Erythroblast (primary cell): ENCODE data around the gene GJA5.

ENCODE experiments used
- DNase-seq, 2 experiments: peaks; one replicate each; lab custom pipeline; 2025; lab: John Stamatoyannopoulos, UW
- GATA1 ChIP-seq: IDR thresholded peaks from 2 replicates; pipeline ENCODE4 v1.6.1; 2011; ENCODE audit warnings: low read depth, mild to moderate bottlenecking, control low read depth, low read length, moderate library complexity
- POLR2A ChIP-seq: IDR thresholded peaks from 2 replicates; pipeline ENCODE4 v1.6.1; 2011; ENCODE audit warnings: mild to moderate bottlenecking, low read length

Gene GJA5

GRCh38 chr1:147754661-147755060 lies 5.7 kb downstream of the GJA5 start:
- DNase-seq, result no peak
- TF ChIP-seq POLR2A (no peak), GATA1 (no peak)

DNA sequence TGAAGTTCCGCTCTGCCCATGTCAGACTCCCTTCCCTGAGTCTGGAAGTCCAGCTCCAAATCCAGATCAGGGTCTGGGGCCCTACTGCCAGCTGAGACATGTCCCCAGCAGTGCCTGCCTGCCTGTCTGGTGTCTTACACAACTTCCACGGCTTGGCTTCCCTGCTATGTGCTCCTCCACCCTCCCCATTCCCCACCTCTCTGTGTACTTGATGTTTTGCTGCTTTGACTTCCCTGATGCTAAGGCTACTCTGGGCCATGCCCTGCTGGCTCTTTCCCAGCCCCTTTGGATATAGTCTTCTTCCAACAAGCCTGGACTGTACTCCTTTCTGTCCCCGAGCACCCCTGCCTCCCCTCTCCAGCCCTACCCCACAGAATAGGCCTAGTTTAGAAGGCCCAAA lies 7.3 kb downstream of the GJA5 start:
- no peak for DNase-seq
- TF ChIP-seq POLR2A (no peak), GATA1 (no peak)

- no peak for TF ChIP-seq GATA1
- no peak for TF ChIP-seq POLR2A
- DNase-seq, result no peak
Observed at GRCh38 chr1:147752511-147752910, 7.9 kb downstream of the GJA5 start.

DNA sequence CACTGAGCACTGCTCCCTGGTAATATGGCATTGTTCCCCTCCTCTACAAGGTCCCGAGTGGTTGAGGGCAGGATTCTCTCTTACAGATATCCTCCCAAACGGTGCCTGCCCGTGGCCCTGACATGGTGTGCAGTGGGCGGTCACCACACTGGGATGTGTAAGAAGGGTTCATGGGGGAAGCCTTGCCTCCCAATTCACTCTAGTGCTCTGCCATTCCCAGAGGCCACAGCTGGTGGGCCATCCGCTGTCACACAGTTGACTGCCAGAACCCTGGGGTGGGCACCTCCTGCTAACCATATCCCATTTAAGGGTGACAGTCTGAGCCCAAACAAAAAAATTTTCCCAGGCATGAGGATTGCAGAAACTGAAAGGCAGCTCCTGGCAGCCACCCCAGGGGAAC lies 9.1 kb downstream of the GJA5 start:
- TF ChIP-seq GATA1 (no peak), POLR2A (no peak)
- no peak for DNase-seq

DNA sequence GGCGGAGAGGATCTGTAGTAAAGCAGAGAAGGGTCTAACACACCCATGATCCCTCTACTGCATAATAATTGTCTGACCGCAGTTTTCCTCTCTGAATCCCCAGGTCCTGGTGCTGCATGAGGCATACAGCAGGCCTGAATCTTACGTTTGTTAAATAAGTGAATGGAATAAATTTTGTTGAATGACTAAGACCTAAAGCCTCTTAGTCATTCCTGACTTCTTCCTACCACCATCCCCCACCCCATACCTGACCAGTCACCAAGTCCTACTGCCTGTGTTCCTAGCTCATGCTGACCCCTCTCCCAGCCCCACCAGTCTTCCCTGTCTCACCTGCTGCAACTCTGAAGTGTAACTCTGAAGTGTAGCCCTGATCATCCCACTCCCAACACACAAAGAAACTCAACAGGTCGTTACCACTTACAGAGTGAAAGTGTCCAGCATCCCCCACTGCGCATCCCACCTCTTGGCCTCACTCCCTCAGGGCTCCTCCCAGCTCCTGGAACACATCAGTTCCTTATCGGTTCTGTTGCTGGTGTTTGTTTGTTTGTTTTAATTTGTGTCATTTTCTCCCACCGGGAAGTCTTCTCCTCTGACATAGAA lies 9.7 kb downstream of the GJA5 start:
- no peak for DNase-seq
- TF ChIP-seq POLR2A, result no peak
- no peak for TF ChIP-seq GATA1

DNA sequence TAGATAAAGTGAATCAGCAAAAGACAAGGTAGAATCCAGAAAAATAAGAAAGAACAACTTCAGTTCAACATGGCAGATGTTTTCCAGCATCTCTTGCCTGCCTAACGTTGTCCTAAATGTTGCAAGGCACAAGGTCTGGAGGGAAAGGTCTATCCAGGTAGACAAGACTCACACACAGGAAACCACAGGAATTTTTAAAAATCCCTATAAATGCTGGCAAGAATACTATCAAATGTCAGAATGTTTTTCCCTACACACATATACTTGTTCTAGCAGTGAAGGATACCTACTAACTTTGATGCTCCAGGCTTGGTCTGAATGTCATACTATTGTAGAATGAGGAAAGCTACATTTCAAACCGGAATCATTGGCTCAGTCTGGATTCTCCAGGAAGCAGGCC lies 10.6 kb downstream of the GJA5 start:
- no peak for DNase-seq
- no peak for TF ChIP-seq GATA1
- no peak for TF ChIP-seq POLR2A

DNA sequence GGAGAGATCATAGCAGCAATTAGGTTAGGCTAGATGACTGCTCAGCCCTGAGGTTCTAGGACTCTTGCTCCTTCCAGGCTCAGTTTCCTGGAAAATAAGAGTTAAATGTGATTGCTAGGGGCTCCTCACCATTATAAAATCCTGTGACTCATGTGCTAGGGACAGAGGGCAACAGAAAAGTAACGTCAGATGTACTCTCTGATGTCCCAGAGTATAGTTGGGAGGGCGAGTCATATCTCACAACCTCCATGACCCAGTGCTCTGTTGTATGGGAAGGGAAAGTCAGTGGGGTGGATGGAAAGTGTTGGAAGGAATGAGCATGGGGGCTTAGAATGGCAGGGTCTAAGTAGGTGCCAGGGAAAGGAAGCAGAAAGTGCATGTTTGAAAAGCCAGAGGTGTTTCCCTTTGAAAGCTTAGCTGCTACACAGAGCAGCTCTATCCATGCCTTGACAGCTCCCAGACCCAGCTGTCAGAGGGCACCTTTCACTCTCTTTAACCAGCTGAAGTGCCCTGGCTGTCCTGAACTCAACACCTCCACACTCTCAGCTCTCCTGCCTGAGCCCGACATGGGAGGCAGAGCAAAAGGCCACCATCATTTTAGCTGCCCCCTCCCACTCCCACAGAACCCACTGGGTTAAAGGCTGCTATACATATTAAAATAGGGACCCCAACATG lies 11.6 kb downstream of the GJA5 start:
- TF ChIP-seq POLR2A, result no peak
- TF ChIP-seq GATA1, result no peak
- no peak for DNase-seq

DNA sequence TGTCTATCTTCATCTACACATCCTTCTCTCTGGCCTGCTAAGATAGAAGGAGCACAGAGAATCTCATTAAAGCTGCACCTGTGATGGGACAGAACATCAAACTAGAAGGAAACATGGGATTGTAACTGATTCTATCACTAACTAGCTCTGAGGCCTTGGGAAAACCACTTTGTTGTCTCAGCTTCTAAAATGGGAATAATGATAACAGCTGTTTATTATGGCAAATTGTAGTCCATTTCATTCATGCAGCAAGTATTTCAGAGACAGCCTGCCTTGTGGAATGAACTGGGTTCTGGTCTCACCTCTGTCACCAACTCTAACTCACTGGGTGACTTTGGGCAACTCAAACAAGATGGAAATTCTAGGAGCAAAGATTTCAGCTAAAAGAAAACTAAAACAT lies 12.4 kb downstream of the GJA5 start:
- TF ChIP-seq POLR2A (no peak), GATA1 (no peak)
- DNase-seq, result no peak

DNA sequence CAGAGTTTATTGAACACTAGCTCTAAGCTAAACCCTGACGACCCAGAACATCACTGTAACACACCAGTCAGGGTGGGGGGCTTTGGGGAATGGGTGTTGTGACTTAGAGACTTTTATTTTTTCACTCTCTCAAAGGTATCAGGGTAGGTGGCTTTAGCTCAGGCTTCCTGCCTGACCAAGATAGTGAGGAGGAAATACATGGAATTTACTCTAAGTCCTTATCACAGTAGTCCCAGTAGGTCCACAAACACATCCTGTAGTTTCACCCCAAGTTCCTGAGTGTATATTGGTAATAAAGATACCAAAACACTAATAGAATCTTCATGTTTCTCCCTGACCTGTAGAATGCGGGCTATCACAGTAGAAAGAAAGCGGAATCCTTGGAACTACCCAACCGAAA lies 15.1 kb downstream of the GJA5 start:
- TF ChIP-seq GATA1 (no peak), POLR2A (no peak)
- no peak for DNase-seq

GRCh38 chr1:147741065-147741464 lies 19.3 kb downstream of the GJA5 start:
- TF ChIP-seq POLR2A (no peak), GATA1 (no peak)
- DNase-seq, result no peak

DNA sequence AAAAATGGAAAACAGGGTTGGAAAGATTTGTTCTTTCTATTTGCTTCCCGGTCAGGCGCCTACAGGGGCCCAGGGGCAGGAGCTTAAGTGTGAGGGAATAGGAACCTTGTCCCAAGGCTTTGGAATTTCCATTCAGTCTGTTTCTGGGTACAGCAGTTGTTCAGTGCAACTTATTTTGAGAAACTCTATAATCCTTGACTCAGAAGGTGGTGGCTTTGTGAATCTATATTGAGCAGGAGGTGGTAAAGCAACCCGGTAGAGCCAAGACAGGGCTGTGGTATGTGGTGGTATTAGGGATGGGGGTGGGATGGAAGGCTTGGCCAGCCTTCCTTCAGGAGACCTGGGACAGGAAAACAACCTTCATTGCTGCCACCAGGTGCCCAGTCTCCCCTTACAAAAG lies 20.0 kb downstream of the GJA5 start:
- TF ChIP-seq POLR2A (no peak), GATA1 (no peak)
- no peak for DNase-seq

- TF ChIP-seq GATA1 (no peak), POLR2A (no peak)
- DNase-seq, result peak in 1 of 2 experiments; percentile 10
Observed at GRCh38 chr1:147738739-147739476, 21.5 kb downstream of the GJA5 start.

GRCh38 chr1:147738129-147738528 lies 22.3 kb downstream of the GJA5 start:
- no peak for DNase-seq
- TF ChIP-seq GATA1 (no peak), POLR2A (no peak)

DNA sequence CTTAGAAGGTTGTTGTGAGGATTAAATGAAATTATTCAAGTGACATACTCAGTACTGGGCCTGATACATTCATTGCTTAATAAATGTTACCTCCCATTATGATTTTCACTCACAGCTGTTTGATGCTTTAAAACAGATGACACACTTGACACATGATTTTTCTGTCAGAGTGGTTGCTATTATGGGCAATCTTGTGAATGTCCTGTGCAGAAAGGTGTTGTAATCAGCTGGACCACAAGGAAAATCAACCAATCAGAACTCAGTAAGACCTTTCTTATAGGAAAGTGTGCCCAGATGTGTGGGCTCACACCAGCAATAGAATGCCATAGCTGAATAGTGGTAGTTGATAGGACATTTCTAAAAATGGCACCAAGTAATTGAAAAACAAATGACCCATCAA lies 23.5 kb downstream of the GJA5 start:
- DNase-seq, result no peak
- no peak for TF ChIP-seq GATA1
- TF ChIP-seq POLR2A, result no peak
